ENCODE measurements around the gene NFIA. TPM values are rescaled to one million over a fixed set of nuclear protein-coding genes. Genes with fewer than 3 reads are reported as not detected.

The NFIA gene
- polyA plus RNA-seq, 1 donor (not counting 4 experiments of a cell fraction or from before 2014, with no cell fraction given) = 14.7 TPM

- H3K4me3 ChIP-seq (ENCODE audit: control insufficient read depth in 2 of 3, extremely low read depth in 1 of 3, insufficient read depth in 2 of 3, low read depth in 1 of 3, low read length in 3 of 3) = no peak overlapping the region
- no peak overlapping the region for H3K27ac ChIP-seq (ENCODE audit: control insufficient read depth, insufficient read depth, low read length)
- dilution Hi-C loops (cut with MboI; ENCODE audit: extremely low pct_ligation_motif_present, low sequenced_read_pairs) = no loop called here
- no peaks in the 10 kb centered on the region for H3K27me3 ChIP-seq (ENCODE audit: control insufficient read depth, extremely low read depth, insufficient read depth, low read length)
- H2AFZ ChIP-seq (ENCODE audit: control insufficient read depth, low read length) = no peak overlapping the region
- H3K9me3 ChIP-seq (ENCODE audit: control insufficient read depth, low read depth, low read length) = no peaks in the 10 kb centered on the region
- peaks cover 3% of the 10 kb centered on the region for H3K4me1 ChIP-seq (ENCODE audit: control insufficient read depth, extremely low read depth, insufficient read depth, low read length)
- H3K4me2 ChIP-seq (ENCODE audit: control insufficient read depth, extremely low read depth, insufficient read depth, low read depth, low read length) = no peak overlapping the region
- TF ChIP-seq EZH2 (IDR thresholded peaks at IDR 0.05; ENCODE audit: low read length) (no peak), CTCF (optimal IDR thresholded peaks at IDR 0.05 in 1 of 3, IDR thresholded peaks at IDR 0.05 in 1 of 3, conservative IDR thresholded peaks at IDR 0.05 in 1 of 3; ENCODE audit: extremely low read depth in 1 of 3, insufficient read depth in 2 of 3, low read length in 3 of 3) (no peak)
- H3K9me1 ChIP-seq (ENCODE audit: control insufficient read depth, extremely low read depth, insufficient read depth, low read length) = no peaks in the 10 kb centered on the region
- FAIRE-seq = no peak
- no peaks in the 10 kb centered on the region for H4K20me1 ChIP-seq (ENCODE audit: control insufficient read depth, extremely low read depth, insufficient read depth, low read length)
- DNase-seq (ENCODE audit: low read depth, low spot score) = no peak
- H3K79me2 ChIP-seq (ENCODE audit: control insufficient read depth, insufficient read depth, low read length) = no peaks in the 10 kb centered on the region
- H3K36me3 ChIP-seq (ENCODE audit: control insufficient read depth in 2 of 2, extremely low read depth in 1 of 2, insufficient read depth in 2 of 2, low read length in 2 of 2) = peaks cover 0 to 3% of the 10 kb centered on the region in 2 experiments
- no peak overlapping the region for H3K9ac ChIP-seq (ENCODE audit: control insufficient read depth, extremely low read depth, insufficient read depth, low read length)
Measured at GRCh38 chr1:61380561-61380960, 298.2 kb downstream of the NFIA start.

DNA sequence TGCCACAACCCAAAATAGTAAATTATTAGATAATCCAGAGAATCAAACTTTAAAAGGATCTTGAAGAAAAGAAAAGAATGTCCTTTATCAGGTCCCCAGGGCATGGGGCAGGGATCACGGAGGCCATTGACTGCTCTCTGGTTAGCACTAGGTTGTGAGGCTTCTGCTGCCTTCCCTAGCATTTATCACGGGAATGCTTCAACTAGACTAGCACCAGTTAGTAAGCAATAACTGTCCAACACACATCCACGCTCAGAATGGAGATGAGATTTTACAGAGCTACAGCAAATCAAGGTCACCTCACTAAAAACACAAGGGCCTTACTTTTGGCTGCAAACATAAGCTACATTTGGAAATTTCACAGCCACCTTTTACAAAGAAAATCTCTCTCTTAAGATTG is 304.0 kb downstream of the NFIA start:
- H3K4me1 ChIP-seq (ENCODE audit: control insufficient read depth, extremely low read depth, insufficient read depth, low read length) = no peaks in the 10 kb centered on the region
- no peaks in the 10 kb centered on the region for H3K79me2 ChIP-seq (ENCODE audit: control insufficient read depth, insufficient read depth, low read length)
- H3K9me3 ChIP-seq (ENCODE audit: control insufficient read depth, low read depth, low read length) = no peaks in the 10 kb centered on the region
- no peak overlapping the region for H3K27ac ChIP-seq (ENCODE audit: control insufficient read depth, insufficient read depth, low read length)
- TF ChIP-seq CTCF (optimal IDR thresholded peaks at IDR 0.05 in 1 of 3, IDR thresholded peaks at IDR 0.05 in 1 of 3, conservative IDR thresholded peaks at IDR 0.05 in 1 of 3; ENCODE audit: extremely low read depth in 1 of 3, insufficient read depth in 2 of 3, low read length in 3 of 3) = no peak
- TF ChIP-seq EZH2 (IDR thresholded peaks at IDR 0.05; ENCODE audit: low read length) = no peak
- H2AFZ ChIP-seq (ENCODE audit: control insufficient read depth, low read length) = no peak overlapping the region
- H3K9ac ChIP-seq (ENCODE audit: control insufficient read depth, extremely low read depth, insufficient read depth, low read length) = no peak overlapping the region
- no peak for DNase-seq (ENCODE audit: low read depth, low spot score)
- H4K20me1 ChIP-seq (ENCODE audit: control insufficient read depth, extremely low read depth, insufficient read depth, low read length) = no peaks in the 10 kb centered on the region
- dilution Hi-C loops (cut with MboI; ENCODE audit: extremely low pct_ligation_motif_present, low sequenced_read_pairs) = no loop called here
- no peak overlapping the region for H3K4me3 ChIP-seq (ENCODE audit: control insufficient read depth in 2 of 3, extremely low read depth in 1 of 3, insufficient read depth in 2 of 3, low read depth in 1 of 3, low read length in 3 of 3)
- no peaks in the 10 kb centered on the region for H3K27me3 ChIP-seq (ENCODE audit: control insufficient read depth, extremely low read depth, insufficient read depth, low read length)
- FAIRE-seq = no peak
- no peak overlapping the region for H3K4me2 ChIP-seq (ENCODE audit: control insufficient read depth, extremely low read depth, insufficient read depth, low read depth, low read length)
- peaks cover 4 to 7% of the 10 kb centered on the region in 2 experiments for H3K36me3 ChIP-seq (ENCODE audit: control insufficient read depth in 2 of 2, extremely low read depth in 1 of 2, insufficient read depth in 2 of 2, low read length in 2 of 2)
- H3K9me1 ChIP-seq (ENCODE audit: control insufficient read depth, extremely low read depth, insufficient read depth, low read length) = no peaks in the 10 kb centered on the region
